Panc1 (cell line): ENCODE results near the gene WDR77. TPM values are rescaled to one million over a fixed set of nuclear protein-coding genes. Genes with fewer than 3 reads are reported as not detected.

ENCODE experiments used
- ATAC-seq: fragments of 200-7000 bp; cut with Tn5 transposase; 2 replicates; pipeline ENCODE4 v1.9.1; 2020; ENCODE audit warnings: mild to moderate bottlenecking, moderate library complexity
- BruUV-seq: library from RNA; stranded (reverse); fragments of 400-500 nt; replicated peaks from 2 replicates; lab custom pipeline; 2021; lab: Mats Ljungman, UMichigan
- CTCF ChIA-PET: fragments of 300-600 bp; sonication (Branson Sonifier 250); formaldehyde crosslinking; loops from one replicate; lab custom pipeline; 2022; ENCODE audit warnings: antibody characterized with exemption; lab: Charles Lee
- POLR2A ChIA-PET: fragments of 300-600 bp; sonication (Branson Sonifier 250); formaldehyde crosslinking; loops from one replicate; lab custom pipeline; 2022; ENCODE audit warnings: antibody characterized with exemption; lab: Charles Lee
- DNase-seq: peaks from one replicate; pipeline ENCODE4 v3.0.0-alpha.2; 2010; ENCODE audit warnings: low read depth, low spot score
- H3K27ac ChIP-seq: 2 replicates; pipeline ENCODE4 v1.5.1; 2011; ENCODE audit warnings: mild to moderate bottlenecking, low read length, inconsistent platforms
- H3K27me3 ChIP-seq: fragments of 200-500 bp; sonication (Bioruptor generic); 2 replicates; pipeline ENCODE4 v1.6.0; 2014; ENCODE audit warnings: low read length, inconsistent platforms; ENCODE audit not compliant: control insufficient read depth, insufficient read depth
- H3K36me3 ChIP-seq: fragments of 200-500 bp; sonication (Bioruptor generic); 2 replicates; pipeline ENCODE4 v1.5.1; 2014; ENCODE audit warnings: inconsistent platforms, mild to moderate bottlenecking, low read length, moderate library complexity; ENCODE audit not compliant: control insufficient read depth, insufficient read depth
- H3K4me1 ChIP-seq: 2 replicates; pipeline ENCODE4 v1.5.1; 2011; ENCODE audit warnings: inconsistent platforms, mild to moderate bottlenecking, low read length, moderate library complexity; ENCODE audit not compliant: control insufficient read depth, insufficient read depth
- H3K4me3 ChIP-seq, 2 experiments: 2 replicates each; pipeline ENCODE4 v1.5.1; 2011 to 2012; ENCODE audit warnings: low read depth in 2 of 2, low read length in 2 of 2, mild to moderate bottlenecking in 2 of 2, inconsistent platforms in 1 of 2, moderate library complexity in 1 of 2
- H3K9me3 ChIP-seq: fragments of 200-500 bp; sonication (Bioruptor generic); 2 replicates; pipeline ENCODE4 v1.5.1; 2014; ENCODE audit warnings: low read depth, mild to moderate bottlenecking, inconsistent platforms, low read length, moderate library complexity; ENCODE audit not compliant: control insufficient read depth, insufficient read depth
- POLR2AphosphoS5 ChIP-seq: IDR thresholded peaks from 2 replicates; pipeline ENCODE4 v1.6.1; 2012; ENCODE audit warnings: mild to moderate bottlenecking, low read depth, low read length, moderate library complexity
- SIN3A ChIP-seq: IDR thresholded peaks from 2 replicates; pipeline ENCODE4 v1.6.1; 2012; ENCODE audit warnings: low read depth, mild to moderate bottlenecking, low read length, moderate library complexity, borderline replicate concordance; ENCODE audit not compliant: insufficient read depth
- TCF7L2 ChIP-seq: IDR thresholded peaks from 2 replicates; pipeline ENCODE4 v1.6.1; 2011; ENCODE audit warnings: mild to moderate bottlenecking, low read depth, low read length, inconsistent platforms
- in situ Hi-C: cut with HindIII; loops from 2 replicates; pipeline ENCODE4 v1.10.0; 2016; ENCODE audit warnings: low sequenced_read_pairs, low pct_unique_long_range_greater_than_20kb
- intact Hi-C: fragments of 100-400 bp; cut with micrococcal nuclease; formaldehyde crosslinking; loops from one replicate; pipeline ENCODE4 v1.10.0; 2022; ENCODE audit not compliant: unreplicated experiment
- total RNA-seq: library from RNA; stranded (reverse); gene quantifications from one replicate; pipeline ENCODE4 v1.2.1, GENCODE V29; 2021; ENCODE audit not compliant: unreplicated experiment
- TF ChIP-seq, protein P1 (sequence below): fragments of 450-650 bp; IDR thresholded peaks from 2 replicates; pipeline ENCODE4 v1.5.1; 2017; ENCODE audit warnings: mild to moderate bottlenecking
- TF ChIP-seq, protein P2 (sequence below), 2 experiments: IDR thresholded peaks; 2 replicates each; pipeline ENCODE4 v1.6.1; 2011 to 2012; ENCODE audit warnings: low read depth in 2 of 2, control low read depth in 1 of 2, low read length in 1 of 2, mild to moderate bottlenecking in 1 of 2, moderate library complexity in 1 of 2; ENCODE audit not compliant: insufficient read depth in 1 of 2

The WDR77 gene
- total RNA-seq, 1 experiment from 2014 or later, result 49.9 TPM

DNA sequence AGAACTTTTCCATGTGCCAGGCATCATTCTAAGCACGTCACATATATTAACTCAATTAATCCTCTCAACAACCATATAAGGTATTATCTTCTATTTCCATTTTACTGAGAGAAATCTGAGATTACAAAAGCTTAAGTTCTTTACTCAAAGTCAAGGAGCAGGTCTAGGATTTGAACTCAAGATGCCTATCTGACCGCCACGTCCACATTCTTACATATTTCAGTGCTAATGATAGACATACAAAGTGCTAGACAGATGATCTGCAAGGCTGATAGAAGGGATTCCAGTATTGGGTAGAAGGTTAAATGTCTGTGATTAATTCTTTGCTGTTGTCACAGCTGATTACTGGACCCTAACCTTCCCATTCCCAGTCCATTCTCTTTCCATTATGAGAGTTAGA, 4.7 kb upstream of the WDR77 start:
- no TSS peak for BruUV-seq
- Histone ChIP-seq H3K4me1 (peaks cover 11% of the 10 kb centered on the region), H3K27me3 (no peaks in the 10 kb centered on the region), H3K36me3 (peaks cover 37% of the 10 kb centered on the region), H3K27ac (no peak overlapping the region), H3K9me3 (no peaks in the 10 kb centered on the region), H3K4me3 (no peak overlapping the region)
- POLR2A ChIA-PET, result interaction anchor here (0.5 to 0.9 kb wide), 2 partner anchors 315 to 444 kb away, joined by 4 to 9 read pairs; no protein-coding TSS in a partner anchor
- in situ Hi-C loops, result no loop called here
- ATAC-seq, result no peak
- no peak for DNase-seq
- TF ChIP-seq, protein P1, sequence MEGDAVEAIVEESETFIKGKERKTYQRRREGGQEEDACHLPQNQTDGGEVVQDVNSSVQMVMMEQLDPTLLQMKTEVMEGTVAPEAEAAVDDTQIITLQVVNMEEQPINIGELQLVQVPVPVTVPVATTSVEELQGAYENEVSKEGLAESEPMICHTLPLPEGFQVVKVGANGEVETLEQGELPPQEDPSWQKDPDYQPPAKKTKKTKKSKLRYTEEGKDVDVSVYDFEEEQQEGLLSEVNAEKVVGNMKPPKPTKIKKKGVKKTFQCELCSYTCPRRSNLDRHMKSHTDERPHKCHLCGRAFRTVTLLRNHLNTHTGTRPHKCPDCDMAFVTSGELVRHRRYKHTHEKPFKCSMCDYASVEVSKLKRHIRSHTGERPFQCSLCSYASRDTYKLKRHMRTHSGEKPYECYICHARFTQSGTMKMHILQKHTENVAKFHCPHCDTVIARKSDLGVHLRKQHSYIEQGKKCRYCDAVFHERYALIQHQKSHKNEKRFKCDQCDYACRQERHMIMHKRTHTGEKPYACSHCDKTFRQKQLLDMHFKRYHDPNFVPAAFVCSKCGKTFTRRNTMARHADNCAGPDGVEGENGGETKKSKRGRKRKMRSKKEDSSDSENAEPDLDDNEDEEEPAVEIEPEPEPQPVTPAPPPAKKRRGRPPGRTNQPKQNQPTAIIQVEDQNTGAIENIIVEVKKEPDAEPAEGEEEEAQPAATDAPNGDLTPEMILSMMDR, result no peak
- no peak for TF ChIP-seq POLR2AphosphoS5
- TF ChIP-seq TCF7L2, result no peak
- TF ChIP-seq SIN3A, result no peak
- TF ChIP-seq, protein P2, sequence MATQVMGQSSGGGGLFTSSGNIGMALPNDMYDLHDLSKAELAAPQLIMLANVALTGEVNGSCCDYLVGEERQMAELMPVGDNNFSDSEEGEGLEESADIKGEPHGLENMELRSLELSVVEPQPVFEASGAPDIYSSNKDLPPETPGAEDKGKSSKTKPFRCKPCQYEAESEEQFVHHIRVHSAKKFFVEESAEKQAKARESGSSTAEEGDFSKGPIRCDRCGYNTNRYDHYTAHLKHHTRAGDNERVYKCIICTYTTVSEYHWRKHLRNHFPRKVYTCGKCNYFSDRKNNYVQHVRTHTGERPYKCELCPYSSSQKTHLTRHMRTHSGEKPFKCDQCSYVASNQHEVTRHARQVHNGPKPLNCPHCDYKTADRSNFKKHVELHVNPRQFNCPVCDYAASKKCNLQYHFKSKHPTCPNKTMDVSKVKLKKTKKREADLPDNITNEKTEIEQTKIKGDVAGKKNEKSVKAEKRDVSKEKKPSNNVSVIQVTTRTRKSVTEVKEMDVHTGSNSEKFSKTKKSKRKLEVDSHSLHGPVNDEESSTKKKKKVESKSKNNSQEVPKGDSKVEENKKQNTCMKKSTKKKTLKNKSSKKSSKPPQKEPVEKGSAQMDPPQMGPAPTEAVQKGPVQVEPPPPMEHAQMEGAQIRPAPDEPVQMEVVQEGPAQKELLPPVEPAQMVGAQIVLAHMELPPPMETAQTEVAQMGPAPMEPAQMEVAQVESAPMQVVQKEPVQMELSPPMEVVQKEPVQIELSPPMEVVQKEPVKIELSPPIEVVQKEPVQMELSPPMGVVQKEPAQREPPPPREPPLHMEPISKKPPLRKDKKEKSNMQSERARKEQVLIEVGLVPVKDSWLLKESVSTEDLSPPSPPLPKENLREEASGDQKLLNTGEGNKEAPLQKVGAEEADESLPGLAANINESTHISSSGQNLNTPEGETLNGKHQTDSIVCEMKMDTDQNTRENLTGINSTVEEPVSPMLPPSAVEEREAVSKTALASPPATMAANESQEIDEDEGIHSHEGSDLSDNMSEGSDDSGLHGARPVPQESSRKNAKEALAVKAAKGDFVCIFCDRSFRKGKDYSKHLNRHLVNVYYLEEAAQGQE (IDR thresholded peaks at IDR 0.05; ENCODE audit: insufficient read depth in 1 of 2, low read depth in 2 of 2, low read length in 1 of 2), result no peak
- intact Hi-C loops, result no loop called here
- CTCF ChIA-PET, result no interaction called here

DNA sequence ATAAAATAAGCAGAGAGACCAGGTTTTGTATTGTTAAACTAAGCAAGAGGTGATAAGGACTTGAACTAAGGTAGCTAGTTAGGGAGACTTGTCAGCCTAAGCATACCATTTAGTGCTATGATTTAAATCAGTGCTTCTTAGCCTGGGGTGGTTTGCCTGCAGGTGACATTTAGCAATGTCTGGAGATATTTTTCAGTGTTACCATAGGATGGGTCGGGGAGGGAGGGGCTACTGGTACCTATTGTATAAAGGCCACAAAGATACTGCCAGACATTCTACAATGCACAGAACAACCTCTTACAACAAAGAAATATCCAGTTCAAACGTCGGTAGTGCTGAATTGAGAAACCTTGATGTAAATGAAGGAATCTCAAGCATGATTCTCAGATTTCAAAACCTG, 3.5 kb upstream of the WDR77 start:
- DNase-seq, result no peak
- in situ Hi-C loops, result no loop called here
- Histone ChIP-seq H3K9me3 (no peaks in the 10 kb centered on the region), H3K36me3 (peaks cover 34% of the 10 kb centered on the region), H3K27me3 (no peaks in the 10 kb centered on the region), H3K4me3 (no peak overlapping the region), H3K27ac (no peak overlapping the region), H3K4me1 (peaks cover 14% of the 10 kb centered on the region)
- ATAC-seq, result no peak
- no TSS peak for BruUV-seq
- TF ChIP-seq POLR2AphosphoS5 (no peak), SIN3A (no peak), TCF7L2 (no peak)
- TF ChIP-seq, protein P1, result no peak
- TF ChIP-seq, protein P2 (IDR thresholded peaks at IDR 0.05; ENCODE audit: insufficient read depth in 1 of 2, low read depth in 2 of 2, low read length in 1 of 2), result no peak
- ChIA-PET CTCF (interaction anchor here (0.6 kb wide), 1 partner anchor 10 kb away, joined by 5 read pairs; no protein-coding TSS in a partner anchor), POLR2A (interaction anchor here (0.6 to 0.9 kb wide), 2 partner anchors 24 to 445 kb away, joined by 5 to 9 read pairs; no protein-coding TSS in a partner anchor)
- intact Hi-C loops, result no loop called here
